Hematopoietic multipotent progenitor cell treated with erythropoietin and hydrocortisone succinate and interleukin-3 and kit ligand, for 4 days (in vitro differentiated cells): ENCODE data around the gene PGGHG.

Experiments used
- DNase-seq: peaks from one replicate; pipeline ENCODE4 v3.0.0-alpha.2; 2015

Gene PGGHG

GRCh38 chr11:288478-289397, at the start of gene PGGHG:
TSS of gene PGGHG (plus strand) at chr11:289126. CDS start at chr11:289817, 691 bp downstream.
- peak; percentile 74 for DNase-seq

DNA sequence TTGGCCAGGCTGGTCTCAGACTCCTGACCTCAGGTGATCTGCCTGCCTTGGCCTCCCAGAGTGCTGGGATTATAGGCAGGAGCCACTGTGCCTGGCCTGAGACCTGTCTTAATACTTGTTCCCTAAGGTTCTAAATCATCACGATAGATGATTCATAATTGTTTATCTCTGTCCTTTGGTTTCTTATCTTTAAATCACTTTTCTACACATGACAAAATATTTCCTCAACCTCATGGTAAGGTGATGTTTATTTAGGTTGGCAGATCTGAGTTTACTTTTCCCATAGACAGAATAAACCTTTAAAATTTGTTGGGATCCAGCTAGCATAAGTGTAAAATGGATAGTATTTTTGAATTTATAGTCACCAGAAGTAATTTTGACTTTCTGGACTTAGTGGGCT, 48.6 kb upstream of the PGGHG start:
- no peak for DNase-seq

DNA sequence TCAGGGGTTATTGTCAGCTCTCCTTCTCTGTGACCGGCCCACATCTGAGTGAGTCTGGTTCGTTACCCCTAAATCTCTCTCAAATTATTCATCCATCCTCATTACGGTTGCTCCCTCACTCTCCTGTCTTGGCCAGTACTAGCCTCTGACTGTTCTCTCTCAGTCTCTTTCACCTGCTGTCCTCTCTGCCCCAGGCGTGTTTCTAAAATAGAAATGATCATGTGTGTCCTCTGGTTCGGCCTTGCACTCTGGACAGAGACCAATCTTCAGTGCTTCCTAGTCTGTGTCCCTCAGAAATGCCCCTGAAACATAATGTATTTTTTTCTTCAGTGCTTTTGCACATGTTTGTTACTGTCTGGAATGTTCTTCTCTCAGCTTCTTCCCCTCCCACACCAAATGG, 47.3 kb upstream of the PGGHG start:
- no peak for DNase-seq

DNA sequence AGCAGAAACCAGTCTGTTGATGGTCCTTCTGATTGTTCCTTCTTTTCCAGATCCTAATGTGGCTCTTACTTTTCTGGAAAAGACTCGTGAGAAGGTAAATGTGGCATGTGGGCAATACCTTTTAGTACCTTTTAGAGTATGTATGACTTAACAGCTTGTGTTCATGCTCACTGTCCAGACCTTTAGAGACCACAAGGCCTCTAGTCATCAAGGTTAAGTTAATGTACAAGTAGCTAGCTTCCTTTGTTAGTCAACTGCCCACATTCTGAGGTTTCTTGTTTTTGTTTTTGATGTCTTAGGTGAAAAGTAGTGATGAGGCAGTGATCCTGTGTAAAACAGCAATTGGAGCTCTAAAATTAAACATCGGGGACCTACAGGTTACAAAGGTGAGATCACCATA, 44.5 kb upstream of the PGGHG start:
- DNase-seq = no peak

- no peak for DNase-seq
Measured at GRCh38 chr11:249062-249461, 39.9 kb upstream of the PGGHG start.

DNA sequence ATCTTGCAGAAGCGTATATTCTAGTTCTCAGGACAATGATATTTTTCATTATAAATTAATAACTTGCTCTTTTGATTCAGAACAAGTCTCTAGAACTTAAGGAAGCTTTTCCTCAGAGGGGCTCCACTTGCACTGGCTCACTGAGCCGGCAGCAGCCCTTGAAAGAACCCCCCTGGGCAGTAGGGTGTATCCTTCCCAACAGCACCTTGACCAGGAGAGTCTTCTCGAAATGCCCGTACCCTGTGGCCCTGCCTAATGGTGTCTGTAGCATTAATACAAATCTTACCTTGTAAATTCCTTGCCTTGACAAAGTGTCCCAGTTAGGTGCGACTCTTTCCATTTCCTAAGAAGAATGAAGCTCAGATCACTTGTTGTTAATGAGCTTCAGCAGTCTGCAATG, 38.7 kb upstream of the PGGHG start:
- DNase-seq = no peak

DNA sequence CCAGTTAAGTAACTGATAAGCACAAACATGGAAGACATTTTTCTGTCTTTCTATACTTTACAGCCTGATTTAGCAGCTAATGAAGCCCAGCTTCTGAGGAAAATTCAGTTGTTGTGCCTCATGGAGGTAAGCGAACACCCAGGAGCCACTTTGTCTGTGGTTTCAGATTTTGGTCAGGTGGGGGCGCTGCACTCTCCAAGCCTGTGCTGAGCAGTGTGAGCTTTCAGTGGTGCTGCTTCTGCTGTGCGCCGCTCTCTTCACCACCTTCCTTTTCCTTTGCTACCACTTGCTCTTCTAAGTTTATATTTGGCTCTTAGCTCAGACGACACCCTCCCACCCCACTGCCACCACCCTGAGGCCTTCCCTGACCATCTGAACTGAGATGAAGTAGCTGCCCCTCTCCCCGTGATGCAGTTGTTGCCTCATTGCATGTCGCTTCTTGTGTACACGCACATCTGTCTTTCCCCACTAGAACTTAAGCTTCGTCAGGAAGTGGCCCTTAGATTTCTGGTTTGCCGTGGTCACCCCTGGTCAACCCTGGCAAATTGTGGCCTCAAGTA, 38.1 kb upstream of the PGGHG start:
- DNase-seq = peak; percentile 78

DNA sequence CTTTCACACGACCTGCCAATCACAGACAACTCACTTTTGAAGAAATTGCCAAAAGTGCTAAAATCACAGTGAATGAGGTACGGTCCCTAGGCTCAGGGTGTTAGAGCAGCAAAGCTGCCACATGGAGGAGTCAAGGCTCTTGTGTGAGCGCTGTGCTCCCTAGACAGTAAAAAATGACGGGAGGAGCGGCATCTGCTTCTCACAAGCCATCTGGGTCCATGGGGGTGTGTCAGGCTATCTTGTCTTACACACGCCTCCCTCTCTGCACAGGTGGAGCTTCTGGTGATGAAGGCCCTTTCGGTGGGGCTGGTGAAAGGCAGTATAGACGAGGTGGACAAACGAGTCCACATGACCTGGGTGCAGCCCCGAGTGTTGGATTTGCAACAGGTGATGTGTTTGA, 37.4 kb upstream of the PGGHG start:
- DNase-seq = peak; percentile 22

DNA sequence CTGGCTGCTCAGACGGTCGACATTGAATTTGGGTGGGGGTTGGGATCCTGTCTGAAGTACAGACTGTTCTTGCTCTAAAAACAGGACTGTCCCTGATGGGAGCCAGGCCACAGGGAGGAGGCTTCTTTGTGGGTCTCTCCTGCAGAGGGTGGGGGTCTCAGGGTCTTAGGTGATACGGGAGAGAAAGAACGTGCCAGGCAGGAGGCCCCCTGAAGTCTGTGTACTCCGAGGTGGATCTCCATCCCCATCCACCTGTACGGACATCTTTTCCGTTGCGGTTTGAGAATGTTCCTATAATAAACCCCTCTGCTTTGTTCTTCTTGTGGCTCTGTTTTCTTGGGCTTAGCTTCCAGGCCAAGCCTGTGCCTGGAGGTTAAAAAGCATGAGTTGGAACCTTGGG, 36.3 kb upstream of the PGGHG start:
- DNase-seq = no peak

DNA sequence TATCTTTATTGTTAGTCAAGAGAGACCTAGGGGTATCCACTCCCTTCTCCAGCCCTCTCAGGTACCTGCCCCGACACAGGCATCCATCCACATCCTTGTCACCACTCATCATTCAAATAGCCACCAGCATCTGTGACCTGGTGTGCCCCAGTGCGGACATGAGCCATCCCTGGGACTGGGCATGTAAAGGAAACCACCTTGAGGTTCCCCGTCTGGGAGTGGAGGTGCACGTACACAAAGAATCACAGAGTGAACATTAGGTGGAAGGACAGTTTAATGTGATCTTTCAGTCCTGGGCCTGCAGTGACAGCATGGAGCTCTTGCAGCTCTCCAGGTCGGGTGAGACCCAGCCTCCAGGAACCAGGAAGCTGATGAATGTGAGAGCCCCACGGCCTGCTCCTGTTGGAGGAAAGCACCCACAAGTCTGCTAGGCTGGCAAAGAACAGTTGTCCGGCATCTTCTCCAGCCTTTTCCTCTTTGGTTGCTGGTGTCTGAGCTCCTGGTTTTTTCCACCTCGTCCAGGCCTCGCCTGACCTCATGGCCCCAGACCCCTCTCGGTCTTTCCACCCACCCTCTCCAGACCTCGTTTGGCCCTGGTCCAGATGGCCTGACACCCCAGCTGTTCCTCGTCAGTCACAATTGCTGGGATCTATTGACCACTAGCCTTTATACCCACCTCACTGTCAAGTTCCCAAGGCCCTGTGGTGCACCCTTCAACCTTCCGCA, 35.6 kb upstream of the PGGHG start:
- no peak for DNase-seq

DNA sequence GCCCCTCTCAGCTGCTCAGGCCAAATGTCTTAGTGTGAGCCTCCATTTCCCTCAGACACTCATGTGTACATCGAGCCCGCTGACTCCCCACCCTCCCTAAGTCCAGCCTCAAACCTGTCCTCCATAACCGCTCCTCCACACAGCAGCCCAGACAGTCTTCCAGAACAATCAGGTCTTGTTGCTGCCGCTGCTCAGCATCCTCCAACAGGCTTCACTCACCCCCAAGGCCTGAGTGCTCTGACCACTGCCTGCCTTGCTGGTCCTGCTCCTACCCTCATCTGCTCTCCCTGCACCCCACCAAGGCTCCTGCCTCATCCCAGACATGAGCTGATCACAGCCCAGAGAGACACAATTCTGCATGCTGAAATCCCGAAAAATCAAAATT, 35.0 kb upstream of the PGGHG start:
- no peak for DNase-seq

DNA sequence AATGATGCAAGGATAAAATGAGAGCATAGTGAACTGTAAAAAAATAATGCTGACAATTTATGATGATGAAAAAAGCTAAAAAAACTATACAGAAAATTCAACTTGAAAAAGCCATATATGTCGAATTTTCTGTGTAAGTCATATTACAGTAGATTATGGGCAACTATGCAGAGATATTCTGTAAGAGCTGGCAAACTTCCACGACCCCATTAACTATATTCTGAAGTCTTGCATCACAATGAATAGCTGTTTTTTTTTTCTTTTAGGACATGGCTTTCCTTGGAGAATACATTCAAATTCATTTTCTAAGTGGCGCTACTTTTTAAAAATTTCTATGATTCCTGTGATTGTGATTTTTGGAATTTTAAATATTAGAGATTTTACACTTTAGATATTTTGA, 33.8 kb upstream of the PGGHG start:
- peak; percentile 47 for DNase-seq

DNA sequence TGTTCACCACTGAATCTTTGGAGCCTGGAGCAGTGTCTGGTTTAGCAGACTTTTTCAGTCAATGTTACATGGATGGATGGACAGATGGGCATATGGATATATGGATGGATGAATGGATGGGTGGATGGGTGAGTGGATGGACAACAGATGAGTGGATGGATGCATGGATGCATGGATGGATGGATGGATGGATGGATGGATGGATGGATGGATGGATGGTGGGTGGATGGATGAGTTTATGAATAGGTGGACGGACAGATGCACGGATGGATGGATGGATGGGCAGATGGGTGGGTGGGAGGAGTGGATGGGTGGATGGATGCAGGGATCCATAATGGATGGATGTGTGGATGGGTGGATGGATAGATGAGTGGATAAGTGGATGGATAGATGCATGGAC, 33.1 kb upstream of the PGGHG start:
- DNase-seq = no peak

- peak; percentile 49 for DNase-seq
Measured at GRCh38 chr11:256952-257737, 31.8 kb upstream of the PGGHG start.

DNA sequence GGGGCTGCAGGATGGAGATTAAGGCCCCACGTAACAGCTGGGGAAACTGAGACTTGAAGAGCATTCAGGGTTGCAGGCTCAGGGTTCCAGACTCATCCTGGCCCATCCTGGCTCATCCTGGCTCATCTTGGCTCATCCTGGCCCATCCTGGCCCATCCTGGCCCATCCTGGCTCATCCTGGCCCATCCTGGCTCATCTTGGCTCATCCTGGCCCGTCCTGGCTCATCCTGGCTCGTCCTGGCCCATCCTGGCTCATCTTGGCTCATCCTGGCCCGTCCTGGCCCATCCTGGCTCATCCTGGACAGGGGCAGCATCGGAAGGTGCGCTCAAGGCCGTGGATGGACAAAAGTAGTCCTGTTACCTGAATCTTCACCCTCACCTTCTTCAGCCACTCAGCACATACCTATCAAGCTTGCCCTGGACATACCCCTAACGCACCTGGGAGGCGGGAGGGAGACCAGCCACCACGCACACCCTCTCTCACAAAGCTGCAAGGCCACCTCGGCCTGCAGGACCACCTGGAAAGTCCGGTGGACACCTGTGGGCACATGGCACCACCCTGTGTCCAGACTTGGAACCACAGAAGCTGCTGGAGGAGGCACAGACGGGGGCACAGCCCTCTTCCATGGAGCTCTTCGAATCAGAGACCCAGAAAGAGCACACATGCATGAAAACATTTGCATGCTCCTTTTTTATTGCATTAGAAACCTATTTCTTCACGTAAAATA, 31.0 kb upstream of the PGGHG start:
- peak; percentile 48 for DNase-seq

DNA sequence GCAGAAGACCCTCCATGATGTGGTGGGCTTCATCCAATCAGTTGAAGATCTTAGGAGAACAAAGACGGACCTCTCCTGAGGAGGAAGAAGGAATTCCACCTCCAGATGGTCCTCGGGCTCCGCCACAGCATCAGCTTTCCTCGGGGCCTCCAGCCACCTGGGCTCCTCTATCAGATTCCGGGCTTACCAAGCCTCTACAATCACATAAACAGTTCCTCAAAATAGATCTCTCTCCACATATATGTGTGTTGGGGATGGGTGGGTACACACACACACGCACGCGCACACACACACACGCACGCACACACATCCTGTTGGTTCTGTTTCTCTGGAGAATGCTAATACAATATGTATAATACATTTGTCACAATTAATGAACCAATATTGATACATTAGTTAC, 29.5 kb upstream of the PGGHG start:
- DNase-seq = no peak

GRCh38 chr11:261624-262023, 27.3 kb upstream of the PGGHG start:
- DNase-seq = no peak

DNA sequence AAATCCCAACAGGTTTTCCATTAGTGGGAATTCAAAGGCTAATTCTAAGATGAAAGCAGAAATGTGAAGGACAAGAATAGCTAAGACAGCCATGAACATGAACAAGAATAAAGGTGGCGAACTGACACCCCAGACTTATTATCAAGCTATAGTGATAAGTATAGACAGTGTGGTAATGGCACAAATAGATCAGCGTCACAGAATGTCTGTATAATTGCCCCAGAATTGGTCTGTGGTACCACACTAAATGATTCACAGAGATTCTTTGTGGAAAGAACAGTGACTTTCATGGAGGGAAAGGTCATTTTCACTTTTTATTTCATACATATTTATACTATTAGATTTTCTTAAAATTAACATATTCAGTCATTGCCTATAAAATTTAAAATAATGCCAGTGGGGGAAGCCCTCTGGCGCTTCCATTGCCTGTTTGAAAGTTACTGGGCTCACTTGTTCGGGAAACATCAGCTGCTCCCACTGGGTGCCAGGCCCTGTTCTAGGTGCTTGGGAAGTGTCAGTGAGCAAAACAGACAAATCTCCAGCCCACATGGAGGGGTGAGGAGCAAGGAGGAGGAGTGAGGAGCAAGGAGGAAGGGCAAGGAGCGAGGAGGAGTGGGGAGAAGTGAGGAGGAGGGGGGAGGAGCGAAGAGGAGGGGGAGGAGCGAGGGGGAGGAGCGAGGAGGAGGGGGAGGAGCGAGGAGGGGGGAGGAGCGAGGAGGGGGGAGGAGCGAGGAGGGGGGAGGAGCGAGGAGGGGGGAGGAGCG, 22.1 kb upstream of the PGGHG start:
- DNase-seq = peak; percentile 39

GRCh38 chr11:267491-267994, 21.4 kb upstream of the PGGHG start:
- DNase-seq = peak; percentile 78

- DNase-seq = peak; percentile 92
Measured at GRCh38 chr11:268716-269145, 20.2 kb upstream of the PGGHG start.
